22Rv1 (cell line): ENCODE measurements around the gene PITPNB.

Experiments used
- CTCF ChIP-seq: fragments of 450-650 bp; IDR thresholded peaks from 2 replicates; pipeline ENCODE4 v1.5.1; 2017; ENCODE audit warnings: mild to moderate bottlenecking
- ZFX ChIP-seq: fragments of 450-650 bp; IDR thresholded peaks from 2 replicates; pipeline ENCODE4 v1.6.1; 2017; ENCODE audit warnings: antibody characterized with exemption, borderline replicate concordance

GRCh38 chr22:27962268-27963044 lies 43.4 kb upstream of the PITPNB start:
- TF ChIP-seq CTCF = no peak
- no peak for TF ChIP-seq ZFX
